Skeletal muscle tissue (tissue), 4 donors: ENCODE data around the gene FOXO3. TPM values are rescaled to one million over a fixed set of nuclear protein-coding genes. Genes with fewer than 3 reads are reported as not detected.

Experiments
- H3K27ac ChIP-seq: one replicate; pipeline ENCODE4 v1.7.0; 2013; ENCODE audit warnings: mild to moderate bottlenecking, low read depth, low read length, inconsistent platforms
- H3K27me3 ChIP-seq, 3 donors: one replicate each; pipeline ENCODE4 v1.7.0; 2013; ENCODE audit warnings: low read length in 3 of 3; ENCODE audit not compliant: control insufficient read depth in 3 of 3, insufficient read depth in 3 of 3
- H3K36me3 ChIP-seq, 3 donors: one replicate each; pipeline ENCODE4 v1.7.0; 2013; ENCODE audit warnings: low read length in 3 of 3; ENCODE audit not compliant: control insufficient read depth in 3 of 3, insufficient read depth in 3 of 3
- H3K4me1 ChIP-seq, 3 donors: one replicate each; pipeline ENCODE4 v1.7.0; 2013; ENCODE audit warnings: low read length in 3 of 3, mild to moderate bottlenecking in 3 of 3; ENCODE audit not compliant: control insufficient read depth in 3 of 3, insufficient read depth in 3 of 3
- H3K4me3 ChIP-seq, 3 donors: one replicate each; pipeline ENCODE4 v1.7.0; 2013; ENCODE audit warnings: low read length in 3 of 3
- H3K9ac ChIP-seq, 3 donors: one replicate each; pipeline ENCODE4 v1.7.0; 2013; ENCODE audit warnings: low read length in 3 of 3, mild to moderate bottlenecking in 3 of 3, moderate library complexity in 2 of 3, low read depth in 1 of 3
- H3K9me3 ChIP-seq, 3 donors: one replicate each; pipeline ENCODE4 v1.7.0; 2013; ENCODE audit warnings: low read length in 3 of 3; ENCODE audit not compliant: control insufficient read depth in 3 of 3
- total RNA-seq: library from RNA; depleted of rRNA; stranded (reverse); fragments of >200 nt; gene quantifications from one replicate; pipeline ENCODE4 v1.2.3, GENCODE V29; 2014
- donor health status: Osteomylitis.

Gene FOXO3
- total RNA-seq, 1 donor from 2014 or later: 30.8 TPM

DNA sequence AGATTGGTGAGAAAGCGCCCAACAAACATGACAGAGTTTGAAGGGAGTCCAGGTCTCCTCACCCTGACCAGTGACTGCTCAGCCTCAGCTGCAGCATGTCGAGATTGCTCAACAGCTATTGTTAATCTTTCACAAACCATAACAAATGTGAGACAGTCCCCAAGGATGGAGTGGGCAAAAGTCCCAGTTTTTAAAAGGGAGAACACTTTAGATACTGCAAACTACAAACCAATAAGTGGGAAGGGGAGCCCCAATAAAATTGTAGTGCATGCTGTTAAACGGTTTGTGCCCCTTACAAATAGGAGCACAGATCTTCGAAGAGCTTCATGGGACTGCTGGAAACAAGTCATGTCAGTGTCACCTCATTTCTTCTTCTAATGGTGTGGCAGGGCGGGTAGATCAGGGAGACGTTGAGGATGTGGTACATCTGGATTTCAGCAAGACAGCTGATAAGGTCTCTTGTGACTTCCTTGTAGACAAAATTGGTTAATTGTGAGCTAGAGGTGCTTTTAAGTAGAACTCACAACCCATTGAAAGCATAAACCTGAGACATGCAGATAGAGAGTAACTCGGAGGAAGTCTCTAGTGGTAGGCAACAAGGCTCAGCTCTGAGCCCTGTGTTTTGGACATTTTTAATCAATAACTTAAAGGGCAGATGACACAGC is 153.5 kb downstream of the FOXO3 start:
- Histone ChIP-seq H3K27ac (no peak overlapping the region), H3K4me3 (no peak overlapping the region), H3K9ac (no peak overlapping the region), H3K36me3 (no peaks in the 10 kb centered on the region), H3K27me3 (no peaks in the 10 kb centered on the region), H3K9me3 (no peaks in the 10 kb centered on the region), H3K4me1 (peaks cover 3 to 16% (median 9%) of the 10 kb centered on the region in 3 donors)

- peaks cover 3 to 16% (median 9%) of the 10 kb centered on the region in 3 donors for H3K4me1 ChIP-seq
- no peaks in the 10 kb centered on the region for H3K36me3 ChIP-seq
- no peak overlapping the region for H3K27ac ChIP-seq
- H3K27me3 ChIP-seq: no peaks in the 10 kb centered on the region
- no peaks in the 10 kb centered on the region for H3K9me3 ChIP-seq
- no peak overlapping the region for H3K4me3 ChIP-seq
- H3K9ac ChIP-seq: no peak overlapping the region
Measured at GRCh38 chr6:108714766-108715414, 154.2 kb downstream of the FOXO3 start.

GRCh38 chr6:108715832-108716231 is 155.1 kb downstream of the FOXO3 start:
- Histone ChIP-seq H3K27me3 (no peaks in the 10 kb centered on the region), H3K27ac (no peak overlapping the region), H3K4me3 (no peak overlapping the region)

GRCh38 chr6:108716801-108717791 is 156.4 kb downstream of the FOXO3 start:
- Histone ChIP-seq H3K9ac (no peak overlapping the region), H3K27ac (no peak overlapping the region), H3K27me3 (no peaks in the 10 kb centered on the region), H3K4me1 (peaks cover 3 to 16% (median 9%) of the 10 kb centered on the region in 3 donors), H3K36me3 (no peaks in the 10 kb centered on the region), H3K9me3 (no peaks in the 10 kb centered on the region), H3K4me3 (no peak overlapping the region)

More at GRCh38 chr6:108715832-108716231, 155.1 kb downstream of the FOXO3 start:
- peaks cover 3 to 16% (median 9%) of the 10 kb centered on the region in 3 donors for H3K4me1 ChIP-seq
- no peaks in the 10 kb centered on the region for H3K36me3 ChIP-seq
- H3K9me3 ChIP-seq: no peaks in the 10 kb centered on the region
- H3K9ac ChIP-seq: no peak overlapping the region

GRCh38 chr6:108719477-108719876 is 158.8 kb downstream of the FOXO3 start:
- Histone ChIP-seq H3K9ac (no peak overlapping the region), H3K27me3 (no peaks in the 10 kb centered on the region), H3K4me1 (peaks cover under 1 to 3% (median 2%) of the 10 kb centered on the region in 3 donors), H3K9me3 (no peaks in the 10 kb centered on the region), H3K4me3 (no peak overlapping the region), H3K36me3 (no peaks in the 10 kb centered on the region), H3K27ac (no peak overlapping the region)

DNA sequence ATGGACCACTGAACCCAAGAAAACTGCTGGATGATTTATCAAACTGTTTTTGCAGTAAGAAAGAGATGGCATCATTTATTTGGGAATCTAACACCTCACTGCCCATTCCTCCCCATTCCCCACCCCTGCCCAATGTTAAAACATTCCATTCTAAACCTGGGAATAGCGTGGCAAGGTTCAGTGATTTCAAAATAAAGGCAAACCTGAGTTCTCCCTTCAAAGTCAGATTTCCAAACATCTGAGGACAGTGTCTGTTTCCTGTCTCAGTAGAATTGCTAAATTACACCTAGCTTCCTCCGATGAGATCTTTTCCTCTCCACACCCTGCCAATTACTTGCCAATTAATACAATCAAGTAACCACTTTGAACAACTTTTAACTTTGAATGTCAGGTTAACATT is 160.1 kb downstream of the FOXO3 start:
- H3K27ac ChIP-seq: no peak overlapping the region
- no peaks in the 10 kb centered on the region for H3K36me3 ChIP-seq
- H3K4me1 ChIP-seq: no peaks in the 10 kb centered on the region
- no peak overlapping the region for H3K9ac ChIP-seq
- H3K9me3 ChIP-seq: no peaks in the 10 kb centered on the region
- H3K27me3 ChIP-seq: no peaks in the 10 kb centered on the region
- no peak overlapping the region for H3K4me3 ChIP-seq

GRCh38 chr6:108721286-108721685 is 160.6 kb downstream of the FOXO3 start:
- H3K27me3 ChIP-seq: no peaks in the 10 kb centered on the region
- no peak overlapping the region for H3K9ac ChIP-seq
- H3K4me3 ChIP-seq: no peak overlapping the region
- H3K9me3 ChIP-seq: no peaks in the 10 kb centered on the region
- H3K4me1 ChIP-seq: no peaks in the 10 kb centered on the region
- H3K27ac ChIP-seq: no peak overlapping the region
- H3K36me3 ChIP-seq: no peaks in the 10 kb centered on the region

- no peaks in the 10 kb centered on the region for H3K27me3 ChIP-seq
- no peak overlapping the region for H3K4me3 ChIP-seq
- H3K27ac ChIP-seq: no peak overlapping the region
- H3K4me1 ChIP-seq: no peaks in the 10 kb centered on the region
- no peaks in the 10 kb centered on the region for H3K36me3 ChIP-seq
- H3K9ac ChIP-seq: no peak overlapping the region
- H3K9me3 ChIP-seq: no peaks in the 10 kb centered on the region
Measured at GRCh38 chr6:108723594-108723993, 162.9 kb downstream of the FOXO3 start.

GRCh38 chr6:108726726-108727339 is 166.1 kb downstream of the FOXO3 start:
- no peaks in the 10 kb centered on the region for H3K27me3 ChIP-seq
- no peaks in the 10 kb centered on the region for H3K36me3 ChIP-seq

More at GRCh38 chr6:108726726-108727339, 166.1 kb downstream of the FOXO3 start:
- peaks cover 0 to 2% (median under 1%) of the 10 kb centered on the region in 3 donors for H3K4me1 ChIP-seq
- H3K4me3 ChIP-seq: no peak overlapping the region
- H3K9me3 ChIP-seq: no peaks in the 10 kb centered on the region
- H3K27ac ChIP-seq: no peak overlapping the region
- no peak overlapping the region for H3K9ac ChIP-seq
